ENCODE measurements around the gene ARPP19.
"Not testable (repeated sequence)": the region's sequence is repeated elsewhere in the genome, so short reads cannot be mapped to it uniquely, and the experiment has no call there.

The ARPP19 gene

DNA sequence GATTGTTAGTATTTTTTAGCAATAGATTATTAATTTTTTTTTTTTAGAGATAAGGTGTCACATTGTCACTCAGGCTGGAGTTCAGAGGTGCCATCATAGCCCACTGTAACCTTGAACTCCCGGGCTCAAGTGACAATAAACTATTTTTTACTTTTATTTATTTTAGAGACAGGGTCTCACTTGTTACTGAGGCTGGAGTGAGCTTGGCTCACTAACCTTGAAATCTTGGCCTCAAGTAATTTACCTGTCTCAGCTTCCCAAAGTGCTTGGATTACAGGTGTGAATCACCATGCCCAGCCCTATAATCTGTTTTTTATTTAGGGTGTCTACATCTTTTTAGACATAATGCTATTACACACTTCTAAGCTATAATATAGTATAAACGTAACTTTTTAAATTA is 7.9 kb upstream of the ARPP19 start:
- no peak for TF ChIP-seq CTCF (IDR thresholded peaks at IDR 0.05; ENCODE audit: low read depth, low read length)
- in situ Hi-C loops (cut with HindIII; ENCODE audit: low sequenced_read_pairs): no loop called here

DNA sequence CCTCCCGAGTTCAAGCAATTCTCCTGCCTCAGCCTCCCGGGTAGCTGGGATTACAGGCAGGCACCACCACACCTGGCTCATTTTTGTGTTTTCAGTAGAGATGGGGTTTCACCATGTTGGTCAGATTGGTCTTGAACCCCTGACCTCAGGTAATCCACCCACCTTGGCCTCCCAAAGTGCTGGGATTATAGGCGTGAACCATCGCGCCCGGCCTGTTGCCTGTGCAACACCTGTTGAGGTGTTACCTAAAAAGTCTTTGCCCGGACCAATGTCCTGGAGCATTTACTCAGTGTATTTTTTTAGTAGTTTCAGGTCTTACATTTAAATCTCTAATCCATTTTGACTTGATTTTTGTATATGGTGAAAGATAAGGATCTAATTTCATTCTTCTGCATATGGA is 6.7 kb upstream of the ARPP19 start:
- in situ Hi-C loops (cut with HindIII; ENCODE audit: low sequenced_read_pairs): not testable (repeated sequence)

More for the DNA sequence above, 7.9 kb upstream of the ARPP19 start:
- DNase-seq (ENCODE audit: low read depth, low spot score): no peak
- H3K4me3 ChIP-seq (ENCODE audit: low read depth, low read length): no peak overlapping the region

GRCh38 chr15:52575072-52575471 is 6.2 kb upstream of the ARPP19 start:
- no peak overlapping the region for H3K4me3 ChIP-seq (ENCODE audit: low read depth, low read length)
- no peak for TF ChIP-seq CTCF (IDR thresholded peaks at IDR 0.05; ENCODE audit: low read depth, low read length)
- DNase-seq (ENCODE audit: low read depth, low spot score): no peak
- in situ Hi-C loops (cut with HindIII; ENCODE audit: low sequenced_read_pairs): no loop called here

More for the DNA sequence above, 6.7 kb upstream of the ARPP19 start:
- H3K4me3 ChIP-seq (ENCODE audit: low read depth, low read length); DNase-seq (ENCODE audit: low read depth, low spot score): not testable (repeated sequence)

DNA sequence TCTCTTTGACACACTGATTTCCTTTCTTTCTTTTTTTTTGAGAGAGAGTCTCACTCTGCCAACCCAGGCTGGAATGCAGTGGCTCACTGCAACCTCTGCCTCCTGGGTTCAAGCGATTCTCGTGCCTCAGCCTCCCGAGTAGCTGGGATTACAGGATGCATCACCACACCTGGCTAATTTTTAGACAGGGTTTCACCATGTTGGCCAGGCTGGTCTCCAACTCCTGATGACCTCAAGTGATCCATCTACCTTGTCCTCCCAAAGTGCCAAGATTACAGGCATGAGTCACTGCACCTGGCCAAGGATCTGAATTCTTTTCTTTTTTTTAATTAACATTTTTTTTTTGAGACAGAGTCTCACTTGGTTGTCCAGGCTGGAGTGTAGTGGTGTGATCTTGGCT is 5.8 kb upstream of the ARPP19 start:
- H3K4me3 ChIP-seq (ENCODE audit: low read depth, low read length); in situ Hi-C loops (cut with HindIII; ENCODE audit: low sequenced_read_pairs); DNase-seq (ENCODE audit: low read depth, low spot score): not testable (repeated sequence)

DNA sequence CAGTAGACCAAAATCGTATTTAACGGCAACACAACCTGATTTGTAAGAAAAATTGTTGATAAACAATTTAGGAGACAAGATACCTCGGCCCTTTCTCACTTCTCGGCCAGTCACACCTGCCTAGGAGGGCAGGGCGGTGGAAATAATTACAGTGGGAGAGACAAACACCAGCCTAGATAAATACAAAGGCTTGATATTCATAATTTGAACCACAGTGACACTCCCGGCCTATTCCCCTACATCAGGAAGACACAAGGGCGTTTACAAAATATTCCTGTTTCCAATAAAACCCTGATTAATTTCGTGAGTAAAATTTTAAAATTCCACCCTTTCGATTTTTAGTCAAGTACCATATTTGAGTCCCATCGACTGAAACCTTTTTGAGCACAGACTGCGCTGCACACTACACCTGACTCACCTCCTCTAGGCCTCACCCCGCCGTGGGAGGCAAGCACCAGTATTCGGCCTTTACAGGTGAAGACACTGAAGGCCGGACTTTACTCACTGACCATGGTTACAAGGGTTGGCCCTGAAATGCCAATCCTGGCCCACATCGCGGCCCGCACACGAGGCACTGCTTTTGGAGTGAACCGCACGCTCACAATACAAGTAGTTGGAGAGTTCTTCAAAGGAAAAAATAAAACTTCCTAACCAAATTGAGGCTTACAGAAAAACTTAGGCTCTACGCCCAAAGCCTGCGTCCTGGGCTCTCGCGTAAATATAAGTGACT is 794 bp downstream of the ARPP19 start:
- DNase-seq (ENCODE audit: low read depth, low spot score): peak; percentile 58
- in situ Hi-C loops (cut with HindIII; ENCODE audit: low sequenced_read_pairs): no loop called here
- H3K4me3 ChIP-seq (ENCODE audit: low read depth, low read length): peak overlapping the region; percentile 81
- no peak for TF ChIP-seq CTCF (IDR thresholded peaks at IDR 0.05; ENCODE audit: low read depth, low read length)

DNA sequence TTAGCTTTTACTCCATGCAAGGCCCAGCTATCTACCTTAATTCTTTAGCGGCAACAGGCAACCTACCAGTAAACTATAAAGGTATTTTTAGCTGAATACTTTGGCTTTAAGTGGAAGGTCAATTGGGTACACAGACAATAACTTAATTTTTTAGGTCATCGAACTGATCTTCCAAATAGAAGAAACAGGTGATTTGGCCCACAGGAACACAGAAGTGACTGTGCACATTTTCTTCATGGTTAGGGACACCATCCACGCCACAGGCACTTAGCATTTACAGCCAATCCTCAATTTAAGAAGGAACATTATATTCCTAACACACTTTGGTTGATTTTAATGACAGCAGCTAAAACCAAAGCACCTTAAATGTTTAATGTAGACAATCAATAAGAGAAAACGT is 1.9 kb downstream of the ARPP19 start:
- TF ChIP-seq CTCF (IDR thresholded peaks at IDR 0.05; ENCODE audit: low read depth, low read length): no peak
- peak overlapping the region; percentile 81 for H3K4me3 ChIP-seq (ENCODE audit: low read depth, low read length)
- in situ Hi-C loops (cut with HindIII; ENCODE audit: low sequenced_read_pairs): no loop called here
- DNase-seq (ENCODE audit: low read depth, low spot score): no peak

- H3K4me3 ChIP-seq (ENCODE audit: low read depth, low read length); in situ Hi-C loops (cut with HindIII; ENCODE audit: low sequenced_read_pairs): not testable (repeated sequence)
- DNase-seq (ENCODE audit: low read depth, low spot score): peak; percentile 74
Observed at GRCh38 chr15:52565417-52566358, 3.1 kb downstream of the ARPP19 start.

GRCh38 chr15:52563501-52564060 is 5.2 kb downstream of the ARPP19 start:
- H3K4me3 ChIP-seq (ENCODE audit: low read depth, low read length): no peak overlapping the region
- no peak for TF ChIP-seq CTCF (IDR thresholded peaks at IDR 0.05; ENCODE audit: low read depth, low read length)
- in situ Hi-C loops (cut with HindIII; ENCODE audit: low sequenced_read_pairs): no loop called here
- no peak for DNase-seq (ENCODE audit: low read depth, low spot score)
